NT2/D1 (cell line): Measurements from ENCODE around the gene DNAH1.

Experiments
- DNase-seq: peaks from one replicate; pipeline ENCODE4 v3.0.0-alpha.2; 2011; ENCODE audit warnings: low read depth, low spot score
- H3K27me3 ChIP-seq: 2 replicates; pipeline ENCODE4 v1.6.0; 2011; ENCODE audit warnings: mild to moderate bottlenecking; ENCODE audit not compliant: insufficient read length, insufficient read depth
- H3K36me3 ChIP-seq: 2 replicates; pipeline ENCODE4 v1.6.1; 2011; ENCODE audit warnings: mild to moderate bottlenecking, low read length, mixed read lengths; ENCODE audit not compliant: insufficient read depth, insufficient read length
- H3K4me1 ChIP-seq: 2 replicates; pipeline ENCODE4 v1.5.1; 2011; ENCODE audit not compliant: insufficient read depth, insufficient read length
- H3K4me3 ChIP-seq: 2 replicates; pipeline ENCODE4 v1.5.1; 2011; ENCODE audit warnings: low read depth; ENCODE audit not compliant: insufficient read length
- H3K9ac ChIP-seq: 2 replicates; pipeline ENCODE4 v1.6.0; 2011; ENCODE audit warnings: low read depth; ENCODE audit not compliant: insufficient read length
- H3K9me3 ChIP-seq: 2 replicates; pipeline ENCODE4 v1.5.1; 2011; ENCODE audit warnings: mild to moderate bottlenecking, low read length; ENCODE audit not compliant: insufficient read depth
- SUZ12 ChIP-seq: IDR thresholded peaks from 2 replicates; pipeline ENCODE4 v1.6.1; 2011; ENCODE audit not compliant: insufficient read length, insufficient read depth; ENCODE audit errors: extremely low read depth
- YY1 ChIP-seq: IDR thresholded peaks from 2 replicates; pipeline ENCODE4 v1.6.1; 2011; ENCODE audit not compliant: insufficient read length, insufficient read depth
- ZNF274 ChIP-seq: IDR thresholded peaks from 2 replicates; pipeline ENCODE4 v1.6.1; 2011; ENCODE audit warnings: mild to moderate bottlenecking, low read depth, low read length

Gene DNAH1

DNA sequence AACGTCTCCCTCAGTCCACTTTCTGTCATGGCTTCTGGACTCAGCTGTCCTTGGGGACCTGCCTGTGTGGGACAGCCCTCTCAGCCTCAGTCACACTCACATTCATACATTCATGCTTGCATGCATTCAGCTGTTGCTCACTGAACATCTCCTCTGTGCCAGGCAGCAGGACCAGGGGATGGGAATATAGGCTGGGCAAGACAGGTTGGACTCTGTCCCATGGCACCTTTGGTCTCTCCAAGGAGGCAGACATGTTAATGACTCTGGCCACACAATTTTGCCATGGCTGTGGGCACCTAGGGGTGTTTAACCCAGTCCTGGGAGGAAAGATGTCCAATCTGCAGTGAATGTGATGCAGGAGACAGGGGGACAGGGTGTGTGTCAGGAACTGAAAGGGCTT, 7.8 kb upstream of the DNAH1 start:
- no peak for DNase-seq
- Histone ChIP-seq H3K36me3 (peaks cover 4% of the 10 kb centered on the region), H3K4me3 (no peak overlapping the region), H3K9me3 (no peaks in the 10 kb centered on the region), H3K27me3 (no peaks in the 10 kb centered on the region), H3K9ac (no peak overlapping the region), H3K4me1 (peaks cover 13% of the 10 kb centered on the region)
- TF ChIP-seq ZNF274 (no peak), SUZ12 (no peak), YY1 (no peak)

DNA sequence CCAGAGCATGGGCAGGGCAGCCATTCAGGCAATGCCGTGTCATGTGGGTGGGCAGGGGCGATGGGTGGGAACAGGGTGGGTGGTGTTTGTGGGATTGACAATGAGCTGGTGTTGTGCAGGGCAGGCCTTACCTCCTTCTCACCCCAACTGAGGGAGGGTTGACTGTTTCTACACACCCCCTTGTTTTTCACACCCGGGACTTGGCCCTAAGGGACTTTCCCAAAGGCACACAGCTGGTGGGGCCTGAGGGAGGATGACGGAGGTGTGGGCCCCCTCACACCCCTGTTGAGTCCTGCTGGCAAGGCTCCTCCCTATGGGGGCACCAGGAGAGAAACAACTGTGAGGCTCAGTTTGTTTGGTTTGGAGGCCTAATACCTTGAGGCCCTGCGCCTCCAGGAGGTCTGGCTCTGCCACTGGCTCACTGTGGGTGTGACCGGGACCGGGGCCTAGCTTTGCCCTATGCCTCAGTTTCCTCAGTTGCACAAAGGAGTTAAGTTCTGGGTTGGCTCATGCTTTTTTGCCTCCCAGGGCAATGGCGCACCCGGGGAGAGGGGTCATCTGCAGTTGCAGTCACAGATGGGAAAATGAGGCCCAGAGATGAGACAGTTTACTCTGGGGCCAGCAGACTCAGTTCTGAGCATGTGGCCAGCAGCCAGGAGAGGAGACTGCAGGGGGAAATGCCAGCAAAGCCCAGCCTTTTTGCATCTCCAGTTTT, 5.1 kb upstream of the DNAH1 start:
- Histone ChIP-seq H3K4me1 (peaks cover 24% of the 10 kb centered on the region), H3K9me3 (no peaks in the 10 kb centered on the region), H3K27me3 (no peaks in the 10 kb centered on the region), H3K36me3 (peaks cover 7% of the 10 kb centered on the region), H3K9ac (no peak overlapping the region), H3K4me3 (no peak overlapping the region)
- DNase-seq = no peak
- TF ChIP-seq YY1 (no peak), SUZ12 (no peak), ZNF274 (no peak)

DNA sequence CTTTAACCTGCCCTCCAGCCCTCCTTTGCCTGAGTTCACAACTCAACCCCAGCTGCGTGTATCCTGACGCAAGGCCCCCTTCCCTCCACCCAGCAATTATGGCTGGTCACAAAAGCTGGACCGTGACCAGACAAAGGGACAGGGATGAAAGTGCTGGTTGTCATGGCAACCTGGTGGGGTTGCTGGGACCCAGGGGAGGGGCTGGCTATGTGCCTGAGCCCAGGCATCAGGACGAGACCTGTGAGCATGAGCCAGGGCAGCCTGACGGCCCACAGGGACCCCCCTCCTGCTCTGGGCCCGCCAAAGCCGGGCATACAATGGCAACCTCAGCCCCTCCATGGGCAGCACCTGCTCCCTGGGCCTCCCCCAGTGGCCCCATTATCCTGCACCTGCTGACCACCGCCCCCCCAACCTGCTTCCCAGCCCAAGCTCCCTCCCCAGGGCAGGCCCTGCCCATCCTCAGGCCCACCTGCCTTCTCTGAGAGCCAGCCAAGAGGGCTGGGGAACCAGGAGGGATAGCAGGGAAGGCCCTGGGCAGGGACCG, 4.5 kb upstream of the DNAH1 start:
- H3K9ac ChIP-seq = no peak overlapping the region
- no peak for DNase-seq

DNA sequence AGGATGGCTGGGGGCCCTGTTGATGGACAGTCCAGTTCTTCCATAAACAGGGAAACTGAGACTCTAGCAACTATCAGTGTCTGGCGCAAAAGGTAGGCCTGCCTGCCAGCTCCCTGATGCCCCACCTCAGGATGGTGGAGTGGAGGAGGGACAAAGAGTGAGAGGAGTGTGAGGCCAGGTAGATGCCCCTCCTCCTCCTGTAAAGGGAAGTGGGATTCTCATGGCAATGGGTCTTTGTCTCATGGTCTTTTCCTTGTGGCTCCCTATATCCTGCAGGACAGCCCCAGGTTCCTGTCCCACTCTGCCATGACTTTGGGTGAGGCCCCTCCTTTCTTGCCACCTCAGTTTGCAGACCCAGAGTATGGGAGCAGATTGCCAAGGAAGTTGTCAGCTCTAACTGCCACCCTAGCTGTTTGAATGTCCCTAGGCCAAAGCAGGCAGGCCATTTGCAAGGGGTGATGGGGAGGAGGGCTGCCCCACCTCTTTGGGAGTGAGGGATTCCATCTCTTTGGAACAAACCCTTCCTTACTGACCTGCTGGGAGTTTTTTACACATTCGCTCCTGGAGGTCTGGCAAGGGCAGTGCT, 2.8 kb upstream of the DNAH1 start:
- H3K4me1 ChIP-seq = peaks cover 21% of the 10 kb centered on the region
- no peak overlapping the region for H3K4me3 ChIP-seq
- no peak overlapping the region for H3K9ac ChIP-seq
- no peaks in the 10 kb centered on the region for H3K9me3 ChIP-seq
- peaks cover 6% of the 10 kb centered on the region for H3K27me3 ChIP-seq
- no peak for DNase-seq
- H3K36me3 ChIP-seq = peaks cover 7% of the 10 kb centered on the region
- TF ChIP-seq SUZ12 (no peak), ZNF274 (no peak), YY1 (no peak)

More for the DNA sequence above, 4.5 kb upstream of the DNAH1 start:
- TF ChIP-seq SUZ12 (no peak), ZNF274 (no peak), YY1 (no peak)
- Histone ChIP-seq H3K36me3 (peaks cover 7% of the 10 kb centered on the region), H3K9me3 (no peaks in the 10 kb centered on the region), H3K27me3 (no peaks in the 10 kb centered on the region), H3K4me3 (no peak overlapping the region), H3K4me1 (peaks cover 24% of the 10 kb centered on the region)

DNA sequence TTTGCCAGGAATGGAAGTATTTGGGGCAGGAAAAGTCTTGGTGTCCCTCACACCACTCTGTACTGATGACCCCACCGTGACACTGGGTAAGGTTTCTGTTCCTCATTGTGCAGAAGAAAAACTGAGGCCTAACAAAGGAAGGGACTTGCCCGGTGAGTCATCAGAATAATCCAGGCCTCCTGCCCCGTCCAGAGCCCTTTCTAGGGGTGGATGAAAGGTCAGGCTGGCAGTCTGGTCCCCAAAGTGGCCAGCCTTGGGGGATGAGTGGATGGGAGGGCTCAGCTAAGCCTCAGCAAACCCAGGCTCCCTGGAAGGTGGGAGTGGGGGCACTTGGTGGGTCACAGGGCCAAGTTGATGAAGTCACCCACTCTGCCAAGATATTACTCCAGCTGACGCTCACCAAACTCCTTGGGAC, 2.3 kb upstream of the DNAH1 start:
- Histone ChIP-seq H3K9me3 (no peaks in the 10 kb centered on the region), H3K4me3 (no peak overlapping the region), H3K9ac (no peak overlapping the region), H3K4me1 (peaks cover 21% of the 10 kb centered on the region), H3K36me3 (peaks cover 7% of the 10 kb centered on the region), H3K27me3 (peaks cover 11% of the 10 kb centered on the region)
- TF ChIP-seq ZNF274 = no peak
- no peak for TF ChIP-seq YY1
- TF ChIP-seq SUZ12 = no peak
- DNase-seq = no peak

DNA sequence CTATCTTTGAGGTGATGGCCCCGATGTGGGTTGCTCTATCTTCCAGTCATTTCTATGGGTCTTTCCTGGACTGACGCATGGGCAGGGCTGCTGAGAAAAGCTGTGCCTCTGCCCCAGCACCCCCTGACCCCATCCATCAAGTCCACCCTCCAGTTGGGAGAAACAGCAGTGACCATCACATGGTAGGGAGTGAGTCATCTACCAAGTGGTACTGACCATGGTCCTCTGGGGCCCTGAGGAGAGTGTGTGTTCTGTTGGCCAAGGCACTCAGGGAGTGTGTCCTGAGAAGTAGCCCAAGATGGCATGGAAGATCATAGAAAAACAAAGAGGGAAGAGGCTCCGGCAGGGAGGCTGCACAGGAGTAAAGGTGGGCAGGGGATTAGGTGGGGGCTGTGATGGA, 1.6 kb upstream of the DNAH1 start:
- Histone ChIP-seq H3K4me3 (no peak overlapping the region), H3K9me3 (no peaks in the 10 kb centered on the region), H3K4me1 (peaks cover 21% of the 10 kb centered on the region), H3K27me3 (peaks cover 16% of the 10 kb centered on the region), H3K36me3 (peaks cover 7% of the 10 kb centered on the region), H3K9ac (no peak overlapping the region)
- no peak for DNase-seq
- no peak for TF ChIP-seq ZNF274
- TF ChIP-seq SUZ12 = no peak

DNA sequence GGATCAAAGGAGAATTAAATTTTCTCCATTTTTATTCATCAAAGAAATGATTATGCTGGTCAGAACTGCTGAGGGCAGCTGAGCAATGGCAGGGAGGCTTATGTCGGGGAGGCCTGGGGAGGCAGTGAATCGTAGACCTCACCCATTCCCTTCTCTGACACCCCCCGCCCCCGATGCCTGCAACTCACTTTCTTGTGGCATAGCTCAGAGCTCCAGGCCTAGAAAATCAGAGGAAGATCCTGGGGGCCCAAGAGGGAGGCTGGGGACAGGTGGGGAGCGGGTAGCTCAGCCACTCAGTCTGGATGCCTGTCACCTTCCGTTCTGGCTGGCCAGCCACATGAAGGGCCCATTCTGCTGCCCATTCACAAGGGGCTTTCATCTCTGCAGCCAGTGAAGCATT, 1.1 kb upstream of the DNAH1 start:
- H3K4me1 ChIP-seq = peaks cover 21% of the 10 kb centered on the region
- H3K4me3 ChIP-seq = no peak overlapping the region
- H3K36me3 ChIP-seq = peaks cover 5% of the 10 kb centered on the region
- H3K27me3 ChIP-seq = peaks cover 19% of the 10 kb centered on the region
- H3K9me3 ChIP-seq = no peaks in the 10 kb centered on the region
- no peak overlapping the region for H3K9ac ChIP-seq
- no peak for DNase-seq
- no peak for TF ChIP-seq ZNF274
- no peak for TF ChIP-seq YY1
- TF ChIP-seq SUZ12 = no peak
